ENCODE data around the gene RNH1. TPM values are rescaled to one million over a fixed set of nuclear protein-coding genes. Genes with fewer than 3 reads are reported as not detected.

RNH1 gene
- total RNA-seq, 2 experiments from 2014 or later: 65.5 to 65.7 TPM

GRCh38 chr11:462107-462890, 44.7 kb downstream of the RNH1 start:
- intact Hi-C loops (cut with micrococcal nuclease; ENCODE audit: unreplicated experiment): no loop called here
- no TSS peak for BruUV-seq (replicated peaks)
- Histone ChIP-seq H3K4me3 (ENCODE audit: low read depth, low read length, poor library complexity, severe bottlenecking) (no peak overlapping the region), H2AFZ (ENCODE audit: low read length) (no peak overlapping the region), H3K79me2 (ENCODE audit: insufficient read depth, low read depth, low read length) (no peaks in the 10 kb centered on the region), H3K4me1 (ENCODE audit: insufficient read depth, low read length, poor library complexity, severe bottlenecking) (no peaks in the 10 kb centered on the region), H3K27ac (ENCODE audit: low read depth, low read length, poor library complexity, severe bottlenecking) (no peak overlapping the region), H4K20me1 (ENCODE audit: insufficient read depth, low read length) (no peaks in the 10 kb centered on the region), H3K36me3 (ENCODE audit: insufficient read depth, low read length) (no peaks in the 10 kb centered on the region), H3K4me2 (ENCODE audit: low read length) (no peak overlapping the region), H3K9me2 (ENCODE audit: insufficient read depth, low read length) (no peaks in the 10 kb centered on the region), H3K9me3 (ENCODE audit: low read length) (no peaks in the 10 kb centered on the region)
- TF ChIP-seq EZH2phosphoT487 (IDR thresholded peaks at IDR 0.05; ENCODE audit: borderline replicate concordance, low read depth, low read length): no peak
- no peak for TF ChIP-seq CTCF (conservative IDR thresholded peaks at IDR 0.05; ENCODE audit: low read length)
- DNase-seq (ENCODE audit: low spot score): no peak
- ChIA-PET CTCF (ENCODE audit: unreplicated experiment) (no interaction called here), POLR2A (no interaction called here)

- H3K36me3 ChIP-seq (ENCODE audit: insufficient read depth, low read length): no peaks in the 10 kb centered on the region
- H3K4me3 ChIP-seq (ENCODE audit: low read depth, low read length, poor library complexity, severe bottlenecking): no peak overlapping the region
- no peaks in the 10 kb centered on the region for H3K9me2 ChIP-seq (ENCODE audit: insufficient read depth, low read length)
- H2AFZ ChIP-seq (ENCODE audit: low read length): no peak overlapping the region
- H3K79me2 ChIP-seq (ENCODE audit: insufficient read depth, low read depth, low read length): no peaks in the 10 kb centered on the region
- TF ChIP-seq EZH2phosphoT487 (IDR thresholded peaks at IDR 0.05; ENCODE audit: borderline replicate concordance, low read depth, low read length) (no peak), CTCF (conservative IDR thresholded peaks at IDR 0.05; ENCODE audit: low read length) (no peak)
- no TSS peak for BruUV-seq (replicated peaks)
- ChIA-PET POLR2A (no interaction called here), CTCF (ENCODE audit: unreplicated experiment) (no interaction called here)
- H3K4me1 ChIP-seq (ENCODE audit: insufficient read depth, low read length, poor library complexity, severe bottlenecking): no peaks in the 10 kb centered on the region
- H3K27ac ChIP-seq (ENCODE audit: low read depth, low read length, poor library complexity, severe bottlenecking): no peak overlapping the region
- no peaks in the 10 kb centered on the region for H3K9me3 ChIP-seq (ENCODE audit: low read length)
- intact Hi-C loops (cut with micrococcal nuclease; ENCODE audit: unreplicated experiment): no loop called here
- no peaks in the 10 kb centered on the region for H4K20me1 ChIP-seq (ENCODE audit: insufficient read depth, low read length)
- DNase-seq (ENCODE audit: low spot score): no peak
- no peak overlapping the region for H3K4me2 ChIP-seq (ENCODE audit: low read length)
Measured at GRCh38 chr11:461626-462025, 45.4 kb downstream of the RNH1 start.

All from OCI-LY7 (cell line).